Natural killer cell treated with Interleukin-12 subunit alpha and Interleukin-12 subunit beta and Interleukin-15 and Interleukin-18, amount 100 ng/mL, for 72 hours (primary cell): Measurements from ENCODE around the gene NBAS. TPM values are rescaled to one million over a fixed set of nuclear protein-coding genes. Genes with fewer than 3 reads are reported as not detected.
"Not testable (repeated sequence)": the region's sequence is repeated elsewhere in the genome, so short reads cannot be mapped to it uniquely, and the experiment has no call there.

Experiments used
- ATAC-seq, 2 donors: fragments of 150-1000 bp; cut with Tn5 transposase in 1 of 2; sonication (Bioruptor Pico), chemical (Tn5 transposase) in 1 of 2; 2 replicates each; pipeline ENCODE4 v1.10.0; 2021
- DNase-seq: peaks from one replicate; pipeline ENCODE4 v3.0.0; 2022; ENCODE audit warnings: low spot score
- H3K27ac Mint-ChIP-seq, 2 donors: 1 replicate in 1 of 2; 2 replicates in 1 of 2; pipeline ENCODE4 v1.8.0; 2022; ENCODE audit warnings: mixed read lengths in 2 of 2, mild to moderate bottlenecking in 1 of 2, moderate library complexity in 1 of 2
- H3K27me3 Mint-ChIP-seq, 2 donors: 1 replicate in 1 of 2; 2 replicates in 1 of 2; pipeline ENCODE4 v1.8.0; 2022; ENCODE audit warnings: mixed read lengths in 2 of 2
- H3K36me3 Mint-ChIP-seq: one replicate; pipeline ENCODE4 v1.8.0; 2022; ENCODE audit warnings: mixed read lengths
- H3K4me1 Mint-ChIP-seq, 2 donors: 1 replicate in 1 of 2; 2 replicates in 1 of 2; pipeline ENCODE4 v1.8.0; 2022; ENCODE audit warnings: low read depth in 2 of 2, mixed read lengths in 2 of 2, mild to moderate bottlenecking in 1 of 2
- H3K4me3 Mint-ChIP-seq: one replicate; pipeline ENCODE4 v1.8.0; 2022; ENCODE audit warnings: mixed read lengths
- H3K9me3 Mint-ChIP-seq: 2 replicates; pipeline ENCODE4 v1.8.0; 2022; ENCODE audit warnings: mixed read lengths
- total RNA-seq, 2 donors: library from RNA; stranded (reverse); gene quantifications; one replicate each; pipeline ENCODE4 v1.2.3, GENCODE V29; 2022

Gene NBAS
- total RNA-seq, 2 donors from 2014 or later, result 39.0 to 49.5 TPM

GRCh38 chr2:15337996-15338666 is 223.0 kb downstream of the NBAS start:
- H3K4me1 Mint-ChIP-seq, result peaks cover 5 to 10% of the 10 kb centered on the region in 2 donors
- H3K36me3 Mint-ChIP-seq, result peaks cover 20% of the 10 kb centered on the region
- no peaks in the 10 kb centered on the region for H3K9me3 Mint-ChIP-seq
- no peaks in the 10 kb centered on the region for H3K27me3 Mint-ChIP-seq
- ATAC-seq, result no peak
- H3K4me3 Mint-ChIP-seq, result no peak overlapping the region
- H3K27ac Mint-ChIP-seq, result peak overlapping the region in 1 of 2 donors; percentile 14
- DNase-seq, result no peak

GRCh38 chr2:15334644-15335326 is 226.3 kb downstream of the NBAS start:
- Mint-ChIP-seq H3K27me3 (no peaks in the 10 kb centered on the region), H3K9me3 (no peaks in the 10 kb centered on the region), H3K4me1 (peaks cover 5 to 10% of the 10 kb centered on the region in 2 donors), H3K36me3 (peaks cover 14% of the 10 kb centered on the region), H3K4me3 (no peak overlapping the region), H3K27ac (no peak overlapping the region)
- DNase-seq (no peak), ATAC-seq (no peak)

- DNase-seq (no peak), ATAC-seq (no peak)
- peaks cover 0 to 4% of the 10 kb centered on the region in 2 donors for H3K4me1 Mint-ChIP-seq
- no peak overlapping the region for H3K4me3 Mint-ChIP-seq
- H3K27me3 Mint-ChIP-seq, result no peaks in the 10 kb centered on the region
- peaks cover 8% of the 10 kb centered on the region for H3K36me3 Mint-ChIP-seq
- no peak overlapping the region for H3K27ac Mint-ChIP-seq
- H3K9me3 Mint-ChIP-seq, result no peaks in the 10 kb centered on the region
Measured at GRCh38 chr2:15331787-15332186, 229.3 kb downstream of the NBAS start.

- no peak for DNase-seq
- peaks cover 2% of the 10 kb centered on the region for H3K9me3 Mint-ChIP-seq
- H3K4me3 Mint-ChIP-seq, result no peak overlapping the region
- peaks cover 7 to 14% of the 10 kb centered on the region in 2 donors for H3K4me1 Mint-ChIP-seq
- no peak for ATAC-seq
- peaks cover 29% of the 10 kb centered on the region for H3K36me3 Mint-ChIP-seq
- no peaks in the 10 kb centered on the region for H3K27me3 Mint-ChIP-seq
- H3K27ac Mint-ChIP-seq, result no peak overlapping the region
Measured at GRCh38 chr2:15325296-15325695, 235.8 kb downstream of the NBAS start.

- DNase-seq (no peak), ATAC-seq (no peak)
- Mint-ChIP-seq H3K4me1 (peaks cover 18 to 19% of the 10 kb centered on the region in 2 donors), H3K27ac (no peak overlapping the region), H3K27me3 (no peaks in the 10 kb centered on the region), H3K4me3 (no peak overlapping the region), H3K36me3 (peaks cover 50% of the 10 kb centered on the region), H3K9me3 (peaks cover 16% of the 10 kb centered on the region)
Measured at GRCh38 chr2:15323227-15323626, 237.9 kb downstream of the NBAS start.

GRCh38 chr2:15321481-15321880 is 239.7 kb downstream of the NBAS start:
- Mint-ChIP-seq H3K4me1 (peaks cover 32% of the 10 kb centered on the region in 2 donors), H3K9me3 (peaks cover 28% of the 10 kb centered on the region), H3K36me3 (peaks cover 67% of the 10 kb centered on the region)
- H3K4me3 Mint-ChIP-seq, H3K27me3 Mint-ChIP-seq, DNase-seq, H3K27ac Mint-ChIP-seq, ATAC-seq: not testable (repeated sequence)

GRCh38 chr2:15316370-15316814 is 244.7 kb downstream of the NBAS start:
- DNase-seq (peak; percentile 82), ATAC-seq (peak; percentile 93 to 94)
- Mint-ChIP-seq H3K27me3 (no peaks in the 10 kb centered on the region), H3K4me1 (peaks cover 54 to 74% of the 10 kb centered on the region in 2 donors), H3K4me3 (peak overlapping the region; percentile 85), H3K9me3 (peaks cover 28% of the 10 kb centered on the region), H3K27ac (peak overlapping the region; percentile 82 to 89), H3K36me3 (peaks cover 51% of the 10 kb centered on the region)

- no peak for DNase-seq
- Mint-ChIP-seq H3K27me3 (no peaks in the 10 kb centered on the region), H3K27ac (peak overlapping the region in 1 of 2 donors; percentile 63), H3K4me3 (no peak overlapping the region), H3K9me3 (peaks cover 27% of the 10 kb centered on the region), H3K4me1 (peaks cover 62 to 83% of the 10 kb centered on the region in 2 donors), H3K36me3 (peaks cover 42% of the 10 kb centered on the region)
- no peak for ATAC-seq
Measured at GRCh38 chr2:15315411-15315810, 245.7 kb downstream of the NBAS start.

- Mint-ChIP-seq H3K27ac (peak overlapping the region in 1 of 2 donors; percentile 28), H3K4me1 (peaks cover 70 to 90% of the 10 kb centered on the region in 2 donors), H3K4me3 (peak overlapping the region; percentile 9), H3K9me3 (peaks cover 14% of the 10 kb centered on the region), H3K27me3 (no peaks in the 10 kb centered on the region), H3K36me3 (peaks cover 24% of the 10 kb centered on the region)
- no peak for DNase-seq
- ATAC-seq, result no peak
Measured at GRCh38 chr2:15313657-15314056, 247.5 kb downstream of the NBAS start.

- Mint-ChIP-seq H3K4me1 (peaks cover 63 to 77% of the 10 kb centered on the region in 2 donors), H3K27ac (peak overlapping the region; percentile 80 to 81), H3K9me3 (peaks cover under 1% of the 10 kb centered on the region), H3K27me3 (no peaks in the 10 kb centered on the region), H3K36me3 (peaks cover 7% of the 10 kb centered on the region), H3K4me3 (peak overlapping the region; percentile 71)
- ATAC-seq, result no peak
- no peak for DNase-seq
Measured at GRCh38 chr2:15311926-15312325, 249.2 kb downstream of the NBAS start.

- Mint-ChIP-seq H3K36me3 (peaks cover 1% of the 10 kb centered on the region), H3K27ac (peak overlapping the region; percentile 80 to 81), H3K27me3 (no peaks in the 10 kb centered on the region), H3K4me1 (peaks cover 58 to 71% of the 10 kb centered on the region in 2 donors), H3K4me3 (peak overlapping the region; percentile 71), H3K9me3 (no peaks in the 10 kb centered on the region)
- DNase-seq, result no peak
- ATAC-seq, result peak; percentile 69 to 83
Measured at GRCh38 chr2:15311201-15311907, 249.8 kb downstream of the NBAS start.

GRCh38 chr2:15307526-15307925 is 253.6 kb downstream of the NBAS start:
- Mint-ChIP-seq H3K27ac (no peak overlapping the region), H3K27me3 (no peaks in the 10 kb centered on the region), H3K9me3 (no peaks in the 10 kb centered on the region), H3K4me3 (no peak overlapping the region), H3K36me3 (peaks cover 27% of the 10 kb centered on the region), H3K4me1 (peaks cover 37 to 40% of the 10 kb centered on the region in 2 donors)
- ATAC-seq (no peak), DNase-seq (no peak)

GRCh38 chr2:15306706-15307105 is 254.4 kb downstream of the NBAS start:
- no peaks in the 10 kb centered on the region for H3K9me3 Mint-ChIP-seq
- H3K36me3 Mint-ChIP-seq, result peaks cover 32% of the 10 kb centered on the region
- no peak overlapping the region for H3K4me3 Mint-ChIP-seq
- ATAC-seq (no peak), DNase-seq (no peak)
- H3K4me1 Mint-ChIP-seq, result peaks cover 33 to 34% of the 10 kb centered on the region in 2 donors
- no peaks in the 10 kb centered on the region for H3K27me3 Mint-ChIP-seq
- H3K27ac Mint-ChIP-seq, result no peak overlapping the region

GRCh38 chr2:15303874-15304273 is 257.3 kb downstream of the NBAS start:
- ATAC-seq, result no peak
- H3K4me1 Mint-ChIP-seq, result peaks cover 18 to 21% of the 10 kb centered on the region in 2 donors
- peaks cover 42% of the 10 kb centered on the region for H3K36me3 Mint-ChIP-seq
- DNase-seq, result no peak
- H3K9me3 Mint-ChIP-seq, result no peaks in the 10 kb centered on the region
- H3K27me3 Mint-ChIP-seq, result no peaks in the 10 kb centered on the region
- H3K4me3 Mint-ChIP-seq, result no peak overlapping the region
- H3K27ac Mint-ChIP-seq, result no peak overlapping the region
